GM12878 (cell line): ENCODE data around the gene NPIPB12.
"Not testable (repeated sequence)": the region's sequence is repeated elsewhere in the genome, so short reads cannot be mapped to it uniquely, and the experiment has no call there.

Experiments
- CTCF ChIP-seq, 3 experiments: IDR thresholded peaks in 2 of 3; conservative IDR thresholded peaks in 1 of 3; 2 replicates each; pipeline ENCODE4 v1.5.1; 2011; ENCODE audit warnings: low read depth in 3 of 3, low read length in 3 of 3, mild to moderate bottlenecking in 3 of 3, control low read depth in 2 of 3, moderate library complexity in 2 of 3, inconsistent platforms in 1 of 3, mixed read lengths in 1 of 3; ENCODE audit not compliant: control insufficient read depth in 2 of 3, insufficient read depth in 1 of 3; ENCODE audit errors: extremely low read depth in 1 of 3
- USF2 ChIP-seq: IDR thresholded peaks from 2 replicates; pipeline ENCODE4 v1.6.1; 2011; ENCODE audit warnings: low read depth, low read length, improper control_type of control experiment, borderline replicate concordance

- TF ChIP-seq CTCF (IDR thresholded peaks at IDR 0.05 in 2 of 3, conservative IDR thresholded peaks at IDR 0.05 in 1 of 3; ENCODE audit: control insufficient read depth in 2 of 3, extremely low read depth in 1 of 3, insufficient read depth in 1 of 3, low read depth in 3 of 3, low read length in 3 of 3); USF2: not testable (repeated sequence)
Observed at GRCh38 chr16:29465985-29466824, 40.0 kb downstream of the NPIPB12 start.
